CD4-positive, alpha-beta T cell treated with Interleukin-1 beta for 1 hour (primary cell): ENCODE data around the gene ITGB4.

Experiments
- DNase-seq, 2 donors: peaks; one replicate each; pipeline ENCODE4 v3.0.0-alpha.2; 2020 to 2022

ITGB4 gene

DNA sequence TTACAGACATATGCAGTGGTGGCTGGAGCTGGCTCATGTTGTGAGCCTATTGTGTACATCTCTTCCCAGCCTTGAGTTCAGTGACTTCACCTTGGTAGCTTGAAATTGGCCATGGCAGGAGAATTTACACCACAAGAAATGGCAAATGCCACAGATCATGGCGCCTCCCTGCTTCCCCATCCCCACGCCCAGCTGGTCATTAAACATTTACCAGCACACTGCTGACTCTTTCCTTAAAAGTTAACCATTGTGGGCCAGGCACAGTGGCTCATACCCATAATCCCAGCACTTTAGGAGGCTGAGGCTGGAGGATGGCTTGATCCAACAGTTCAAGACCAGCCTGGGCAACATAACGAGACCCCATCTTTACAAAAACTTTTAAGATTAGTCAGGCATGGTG, 22.6 kb upstream of the ITGB4 start:
- no peak for DNase-seq

- DNase-seq = no peak
Measured at GRCh38 chr17:75701288-75701687, 20.0 kb upstream of the ITGB4 start.

DNA sequence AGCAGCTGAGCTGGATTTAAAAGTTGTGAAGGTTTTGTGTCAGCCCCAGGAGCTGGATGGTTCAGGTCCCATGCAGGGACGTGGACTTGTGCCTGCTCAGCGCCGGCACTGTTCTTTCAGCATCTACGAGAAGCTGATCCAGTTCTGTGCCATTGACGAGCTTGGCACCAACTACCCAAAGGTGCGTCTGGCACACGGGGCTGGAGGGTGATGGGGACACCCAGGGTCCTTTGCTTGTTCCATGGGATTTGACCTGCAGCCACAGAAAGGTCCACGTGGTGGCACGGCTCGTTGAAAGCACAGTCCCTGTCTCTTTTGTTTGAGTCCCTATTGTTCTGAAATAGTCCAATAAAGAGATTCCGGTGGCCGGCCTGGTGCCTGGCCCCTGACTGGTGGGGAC, 18.1 kb upstream of the ITGB4 start:
- no peak for DNase-seq

- no peak for DNase-seq
Measured at GRCh38 chr17:75703591-75703990, 17.7 kb upstream of the ITGB4 start.

GRCh38 chr17:75704963-75705875, 16.0 kb upstream of the ITGB4 start:
- DNase-seq = no peak

DNA sequence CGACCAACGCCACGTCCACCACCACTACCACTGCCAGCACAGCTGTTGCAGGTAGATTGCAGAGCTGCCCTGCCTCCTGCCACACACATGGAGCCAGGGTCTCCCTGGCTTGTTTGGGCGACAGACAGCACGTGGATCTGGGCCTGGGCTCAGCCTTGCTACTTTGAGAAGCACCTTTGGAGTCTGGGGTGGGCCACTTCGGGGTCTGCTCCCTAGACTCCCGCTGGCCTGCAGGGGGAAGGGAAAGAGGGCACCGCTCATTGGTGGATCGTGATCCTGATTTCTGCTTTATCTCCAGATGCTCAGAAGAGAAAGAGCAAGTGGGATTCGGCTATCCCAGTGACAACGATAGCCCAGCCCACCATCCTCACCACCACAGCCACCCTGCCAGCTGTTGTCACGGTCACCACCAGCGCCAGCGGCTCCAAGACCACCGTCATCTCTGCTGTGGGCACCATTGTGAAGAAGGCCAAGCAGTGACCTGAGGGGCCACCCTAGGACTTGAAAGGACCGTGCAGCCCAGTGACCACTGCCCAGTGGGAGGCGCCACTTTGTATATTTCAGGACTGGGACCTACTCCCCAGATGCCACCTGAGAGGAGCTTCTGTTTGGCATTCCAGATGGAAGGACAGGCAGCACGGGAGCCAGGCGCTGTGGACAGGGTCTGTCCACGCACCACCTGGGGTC, 15.1 kb upstream of the ITGB4 start:
- no peak for DNase-seq

- DNase-seq = no peak
Measured at GRCh38 chr17:75707079-75707571, 14.1 kb upstream of the ITGB4 start.

GRCh38 chr17:75712446-75712845, 8.8 kb upstream of the ITGB4 start:
- no peak for DNase-seq

DNA sequence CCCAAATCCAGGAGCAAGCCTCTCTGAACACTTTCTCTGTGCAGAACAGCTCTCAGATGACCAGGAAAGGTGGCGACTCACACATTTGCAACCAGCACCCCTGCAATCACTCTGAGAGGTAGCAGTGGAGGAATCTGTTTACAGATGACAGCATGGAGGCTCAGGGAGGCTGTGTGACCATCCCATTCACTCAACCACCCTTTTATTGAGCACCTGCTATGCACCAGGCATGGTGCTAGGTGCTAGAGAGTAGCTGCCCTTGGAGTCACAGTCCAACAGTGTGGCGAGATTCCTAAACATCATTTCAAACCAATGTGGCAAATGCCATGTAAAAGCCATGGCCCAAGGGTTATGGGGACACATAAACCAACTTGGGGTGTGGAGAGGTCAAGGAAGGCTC, 1.5 kb upstream of the ITGB4 start:
- DNase-seq = no peak

DNA sequence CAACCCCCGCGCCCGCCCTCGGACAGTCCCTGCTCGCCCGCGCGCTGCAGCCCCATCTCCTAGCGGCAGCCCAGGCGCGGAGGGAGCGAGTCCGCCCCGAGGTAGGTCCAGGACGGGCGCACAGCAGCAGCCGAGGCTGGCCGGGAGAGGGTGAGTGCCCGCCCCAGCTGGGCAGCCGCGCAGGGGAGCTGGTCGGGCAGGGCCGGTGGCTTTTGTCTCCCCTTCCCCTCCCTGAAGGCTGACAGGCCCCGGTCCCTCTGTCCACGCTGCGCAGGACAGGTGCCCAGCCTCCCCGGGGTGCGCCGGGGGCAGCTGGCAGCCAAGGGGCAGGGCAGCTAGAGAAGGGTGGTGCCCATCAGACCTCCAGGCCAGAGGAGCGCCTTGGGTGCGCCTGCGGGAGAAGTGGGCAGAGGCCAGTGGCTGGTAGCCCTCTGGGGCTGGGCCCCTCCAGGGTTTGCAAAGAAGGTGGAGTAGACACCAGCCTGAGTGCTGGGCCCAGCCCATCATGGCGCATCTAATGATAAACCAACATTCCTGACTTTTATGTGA, 278 bp downstream of the ITGB4 start:
- DNase-seq = no peak

GRCh38 chr17:75722076-75722475, 817 bp downstream of the ITGB4 start:
- DNase-seq = no peak

DNA sequence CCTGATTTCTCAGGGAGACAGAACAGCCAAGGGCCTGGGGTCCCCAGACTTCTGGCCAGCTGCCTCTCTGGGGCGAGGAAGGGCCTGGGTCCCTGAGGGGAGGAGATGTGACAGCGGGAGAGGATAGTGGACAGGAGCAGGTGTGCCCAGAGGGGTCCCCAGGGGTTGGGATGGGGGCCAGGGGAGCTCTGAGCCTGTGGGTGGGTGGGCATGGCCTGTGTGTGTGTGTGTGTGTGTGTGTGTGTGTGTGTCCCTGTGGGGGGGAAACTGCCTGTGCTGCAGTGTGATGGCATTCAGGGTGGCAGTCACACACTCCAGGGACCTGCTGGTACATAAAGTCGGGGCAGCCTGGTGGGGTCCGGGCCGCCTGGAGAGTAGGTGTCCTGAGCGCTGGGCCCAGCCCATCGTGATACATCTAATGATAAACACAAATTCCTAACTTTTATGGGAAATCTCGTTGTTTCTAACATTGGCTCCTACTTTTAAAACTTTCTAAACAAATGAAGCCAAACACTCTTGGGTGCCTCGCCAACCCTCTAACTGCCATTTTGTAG, 1.4 kb downstream of the ITGB4 start:
- DNase-seq = no peak

- no peak for DNase-seq
Measured at GRCh38 chr17:75723171-75723930, 2.1 kb downstream of the ITGB4 start.

GRCh38 chr17:75724016-75725003, 3.1 kb downstream of the ITGB4 start:
- DNase-seq = no peak

- DNase-seq = no peak
Measured at GRCh38 chr17:75725504-75725903, 4.2 kb downstream of the ITGB4 start.

- DNase-seq = no peak
Measured at GRCh38 chr17:75727391-75727790, 6.1 kb downstream of the ITGB4 start.

DNA sequence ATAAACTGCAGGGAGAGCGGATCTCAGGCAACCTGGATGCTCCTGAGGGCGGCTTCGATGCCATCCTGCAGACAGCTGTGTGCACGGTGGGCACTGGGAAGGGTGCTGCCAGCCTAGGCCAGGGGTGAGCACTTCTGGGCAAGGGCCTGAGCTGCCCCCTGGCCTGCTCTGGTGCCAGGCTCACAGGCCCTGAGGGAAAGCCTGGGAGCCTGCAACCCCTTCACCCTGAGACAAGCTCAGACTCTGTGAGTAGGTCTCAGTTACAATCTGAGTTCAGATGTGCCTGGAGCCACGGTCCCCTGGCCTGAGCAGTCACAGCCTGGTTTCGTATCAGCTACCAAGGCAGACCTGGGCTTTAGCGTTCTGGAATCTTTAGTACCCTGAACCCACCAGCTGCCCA, 8.1 kb downstream of the ITGB4 start:
- DNase-seq = no peak

GRCh38 chr17:75730065-75730464, 8.8 kb downstream of the ITGB4 start:
- DNase-seq = no peak

GRCh38 chr17:75731086-75731715, 9.9 kb downstream of the ITGB4 start:
- no peak for DNase-seq

- DNase-seq = no peak
Measured at GRCh38 chr17:75731716-75732498, 10.6 kb downstream of the ITGB4 start.
